ENCODE results near the gene SMNDC1.

Gene SMNDC1

GRCh38 chr10:110244550-110244949 is 60.2 kb downstream of the SMNDC1 start:
- no peak for DNase-seq

GRCh38 chr10:110242511-110242910 is 62.2 kb downstream of the SMNDC1 start:
- DNase-seq, result no peak

DNA sequence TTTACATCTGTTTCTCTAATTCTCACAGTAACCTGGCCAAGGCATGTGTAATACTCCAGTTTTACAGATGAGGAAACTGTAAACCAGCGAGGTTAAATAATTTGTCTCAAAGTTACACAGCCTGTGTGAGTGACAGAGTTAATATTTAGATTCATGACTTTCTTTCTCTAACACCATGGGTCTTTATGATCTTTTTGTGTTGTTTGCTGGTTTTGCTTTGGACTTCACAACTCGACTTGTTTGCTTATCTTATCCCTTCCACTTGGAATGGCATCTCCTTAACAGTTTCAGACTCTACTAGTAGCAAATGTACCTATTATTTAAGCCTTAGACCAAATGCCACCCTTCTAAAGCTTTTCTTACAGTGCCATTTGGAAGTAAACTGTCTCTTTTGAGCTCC is 62.9 kb downstream of the SMNDC1 start:
- no peak for DNase-seq

GRCh38 chr10:110241407-110241806 is 63.3 kb downstream of the SMNDC1 start:
- no peak for DNase-seq
